NCI-H1417 treated with DMSO at 0.1 percent for 48 hours (cell line): ENCODE data around the gene KSR2.
"Not testable (repeated sequence)": the region's sequence is repeated elsewhere in the genome, so short reads cannot be mapped to it uniquely, and the experiment has no call there.

ENCODE experiments used
- DNase-seq: peaks from one replicate; lab custom pipeline; 2025; lab: John Stamatoyannopoulos, UW

KSR2 gene

GRCh38 chr12:117821480-117822175, 147.2 kb downstream of the KSR2 start:
- no peak for DNase-seq

- no peak for DNase-seq
These were observed 148.4 kb downstream of the KSR2 start for GRCh38 chr12:117820216-117820907.

- no peak for DNase-seq
These were observed 149.6 kb downstream of the KSR2 start for GRCh38 chr12:117819160-117819559.

GRCh38 chr12:117818400-117818799, 150.4 kb downstream of the KSR2 start:
- DNase-seq = no peak

- DNase-seq = no peak
These were observed 159.3 kb downstream of the KSR2 start for GRCh38 chr12:117809509-117809908.

GRCh38 chr12:117807946-117808345, 160.8 kb downstream of the KSR2 start:
- no peak for DNase-seq

- no peak for DNase-seq
These were observed 161.4 kb downstream of the KSR2 start for GRCh38 chr12:117807355-117807754.

GRCh38 chr12:117805865-117806264, 162.9 kb downstream of the KSR2 start:
- DNase-seq = no peak

- DNase-seq = no peak
These were observed 165.8 kb downstream of the KSR2 start for GRCh38 chr12:117803001-117803400.

- DNase-seq = not testable (repeated sequence)
These were observed 168.1 kb downstream of the KSR2 start for GRCh38 chr12:117800711-117801110.

- no peak for DNase-seq
These were observed 171.6 kb downstream of the KSR2 start for GRCh38 chr12:117797202-117797601.

- DNase-seq = no peak
These were observed 175.8 kb downstream of the KSR2 start for GRCh38 chr12:117792877-117793424.

GRCh38 chr12:117792471-117792870, 176.3 kb downstream of the KSR2 start:
- no peak for DNase-seq

- DNase-seq = no peak
These were observed 177.8 kb downstream of the KSR2 start for GRCh38 chr12:117790948-117791347.

- DNase-seq = no peak
These were observed 178.6 kb downstream of the KSR2 start for GRCh38 chr12:117790198-117790597.

- DNase-seq = no peak
These were observed 179.4 kb downstream of the KSR2 start for GRCh38 chr12:117789195-117789912.

- DNase-seq = no peak
These were observed 190.1 kb downstream of the KSR2 start for GRCh38 chr12:117778656-117779055.

- no peak for DNase-seq
These were observed 193.6 kb downstream of the KSR2 start for GRCh38 chr12:117774941-117775775.

GRCh38 chr12:117768860-117769259, 199.9 kb downstream of the KSR2 start:
- no peak for DNase-seq

GRCh38 chr12:117766008-117766407, 202.8 kb downstream of the KSR2 start:
- no peak for DNase-seq

- DNase-seq = no peak
These were observed 206.6 kb downstream of the KSR2 start for GRCh38 chr12:117762143-117762542.
